Trophoblast cell (in vitro differentiated cells and primary cell): ENCODE results near the gene ZNF512B.
"Not testable (repeated sequence)": the region's sequence is repeated elsewhere in the genome, so short reads cannot be mapped to it uniquely, and the experiment has no call there.

ENCODE experiments used
- DNase-seq, 2 donors: peaks; one replicate each; pipeline ENCODE4 v3.0.0-alpha.2; 2016
- H2AFZ ChIP-seq: 2 replicates; pipeline ENCODE4 v1.6.1; 2013; ENCODE audit warnings: low read length, moderate library complexity, mild to moderate bottlenecking; ENCODE audit not compliant: insufficient read depth, poor library complexity
- H2AK5ac ChIP-seq: 2 replicates; pipeline ENCODE4 v1.6.1; 2013; ENCODE audit warnings: mild to moderate bottlenecking, low read length
- H2BK120ac ChIP-seq: 2 replicates; pipeline ENCODE4 v1.6.1; 2013; ENCODE audit warnings: low read length, mild to moderate bottlenecking, moderate library complexity; ENCODE audit not compliant: insufficient read depth, poor library complexity
- H2BK12ac ChIP-seq: 2 replicates; pipeline ENCODE4 v1.6.1; 2013; ENCODE audit warnings: mild to moderate bottlenecking, low read length, moderate library complexity
- H2BK5ac ChIP-seq: 2 replicates; pipeline ENCODE4 v1.6.1; 2013; ENCODE audit warnings: low read length, low read depth, moderate library complexity, mild to moderate bottlenecking; ENCODE audit not compliant: poor library complexity
- H3K14ac ChIP-seq: 2 replicates; pipeline ENCODE4 v1.6.1; 2013; ENCODE audit warnings: mild to moderate bottlenecking, low read length
- H3K18ac ChIP-seq: 2 replicates; pipeline ENCODE4 v1.6.1; 2013; ENCODE audit warnings: mild to moderate bottlenecking, low read length
- H3K23ac ChIP-seq: 2 replicates; pipeline ENCODE4 v1.6.1; 2013; ENCODE audit warnings: low read length
- H3K27ac ChIP-seq: 2 replicates; pipeline ENCODE4 v1.5.1; 2013; ENCODE audit warnings: low read depth, mild to moderate bottlenecking, inconsistent platforms, low read length, moderate library complexity
- H3K27me3 ChIP-seq: 2 replicates; pipeline ENCODE4 v1.6.1; 2013; ENCODE audit warnings: inconsistent platforms, mild to moderate bottlenecking, low read length, moderate library complexity; ENCODE audit not compliant: insufficient read depth
- H3K36me3 ChIP-seq, 2 experiments: 1 replicate in 1 of 2; 2 replicates in 1 of 2; pipeline ENCODE4 v1.6.1; 2013; ENCODE audit warnings: low read length in 2 of 2, mild to moderate bottlenecking in 2 of 2, moderate library complexity in 1 of 2; ENCODE audit not compliant: insufficient read depth in 2 of 2, control insufficient read depth in 1 of 2
- H3K4ac ChIP-seq: 2 replicates; pipeline ENCODE4 v1.6.1; 2013; ENCODE audit warnings: low read depth, mild to moderate bottlenecking, low read length, moderate library complexity
- H3K4me1 ChIP-seq, 2 experiments: 1 replicate in 1 of 2; 2 replicates in 1 of 2; pipeline ENCODE4 v1.6.1; 2013; ENCODE audit warnings: low read length in 2 of 2, mild to moderate bottlenecking in 2 of 2, moderate library complexity in 1 of 2; ENCODE audit not compliant: insufficient read depth in 2 of 2, control insufficient read depth in 1 of 2
- H3K4me2 ChIP-seq: 2 replicates; pipeline ENCODE4 v1.6.1; 2013; ENCODE audit warnings: inconsistent platforms, mild to moderate bottlenecking, low read length, moderate library complexity
- H3K4me3 ChIP-seq: 2 replicates; pipeline ENCODE4 v1.5.1; 2013; ENCODE audit warnings: mild to moderate bottlenecking, low read depth, low read length, inconsistent platforms
- H3K79me1 ChIP-seq: one replicate; pipeline ENCODE4 v1.6.1; 2013; ENCODE audit warnings: low read length
- H3K79me2 ChIP-seq: 2 replicates; pipeline ENCODE4 v1.6.1; 2013; ENCODE audit warnings: low read length, mild to moderate bottlenecking; ENCODE audit not compliant: control insufficient read depth, insufficient read depth, poor library complexity
- H3K9ac ChIP-seq: 2 replicates; pipeline ENCODE4 v1.6.1; 2013; ENCODE audit warnings: mild to moderate bottlenecking, low read length
- H3K9me3 ChIP-seq: 2 replicates; pipeline ENCODE4 v1.6.1; 2013; ENCODE audit warnings: low read depth, mild to moderate bottlenecking, control low read depth, inconsistent platforms, low read length; ENCODE audit not compliant: insufficient read depth
- H4K12ac ChIP-seq: 2 replicates; pipeline ENCODE4 v1.6.1; 2013; ENCODE audit warnings: low read depth, mild to moderate bottlenecking, low read length, moderate library complexity
- H4K8ac ChIP-seq: 2 replicates; pipeline ENCODE4 v1.6.1; 2013; ENCODE audit warnings: low read depth, mild to moderate bottlenecking, low read length, moderate library complexity
- H4K91ac ChIP-seq: one replicate; pipeline ENCODE4 v1.6.1; 2013; ENCODE audit warnings: low read depth, mild to moderate bottlenecking, low read length, moderate library complexity
- WGBS: extraction: QIAGEN DNeasy Blood & Tissue Kit; methylation state at CpG from one replicate; pipeline ENCODE4 v1.1.7; 2013; ENCODE audit warnings: missing lambda C conversion rate; ENCODE audit not compliant: insufficient read length, insufficient coverage; ENCODE audit errors: extremely low coverage; 5-methylcytosine and 5-hydroxymethylcytosine counted together

ZNF512B gene

DNA sequence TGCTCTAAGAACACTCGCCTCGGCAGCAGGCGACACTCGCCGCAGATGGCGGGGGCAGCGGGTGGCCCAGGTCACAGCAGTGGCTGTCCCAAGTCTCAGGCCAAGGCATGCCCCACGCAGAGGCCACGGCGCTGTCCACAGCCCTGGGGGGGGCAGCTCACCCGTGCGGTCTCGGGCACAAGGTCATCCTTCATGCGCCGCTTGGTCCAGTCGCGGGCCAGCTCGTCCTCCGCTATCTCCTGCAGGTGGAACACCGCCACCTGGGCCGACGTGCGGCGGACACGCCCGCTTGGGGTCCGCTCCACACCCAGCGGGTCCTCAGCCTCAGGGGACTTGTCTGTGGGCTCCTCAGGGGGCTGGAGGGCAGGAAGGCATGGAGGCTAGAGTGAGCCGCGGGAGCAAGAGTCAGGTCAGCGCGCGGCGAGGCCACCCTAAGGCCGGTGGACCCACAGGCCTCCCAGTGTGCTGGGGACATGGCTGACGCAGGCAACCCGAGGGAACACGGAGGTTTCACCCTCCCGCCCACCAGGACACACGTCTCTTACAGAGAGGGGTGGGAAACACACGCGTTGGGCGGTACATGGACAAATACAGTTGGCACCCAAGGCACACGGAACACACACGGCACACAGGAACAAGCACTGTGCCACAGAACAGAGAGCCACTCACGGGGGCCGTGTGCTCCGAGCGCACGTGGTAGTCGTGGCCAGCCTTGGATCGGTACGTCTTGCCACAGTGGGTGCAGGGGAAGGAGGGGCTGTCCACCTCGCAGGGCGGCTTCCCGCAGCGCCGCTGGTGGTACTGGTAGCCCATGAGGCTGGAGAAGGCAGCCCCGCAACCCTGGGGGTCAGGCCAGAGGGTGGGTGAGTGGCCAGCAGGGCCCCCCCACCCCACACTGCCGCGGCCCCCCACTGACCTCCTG lies 7.0 kb downstream of the ZNF512B start:
- WGBS: no CpG with 5 or more reads among the region's 61 CpGs
- peaks cover 64 to 69% of the 10 kb centered on the region in 2 experiments for H3K36me3 ChIP-seq
- no peak overlapping the region for H3K27ac ChIP-seq
- H3K79me2 ChIP-seq: no peaks in the 10 kb centered on the region
- H2AFZ ChIP-seq: no peak overlapping the region
- H4K91ac ChIP-seq: no peak overlapping the region
- H2BK12ac ChIP-seq: no peak overlapping the region
- no peak overlapping the region for H3K18ac ChIP-seq
- peaks cover 43% of the 10 kb centered on the region for H3K9me3 ChIP-seq
- no peak overlapping the region for H3K4me3 ChIP-seq
- no peak overlapping the region for H2BK5ac ChIP-seq
- no peak for DNase-seq
- H3K23ac ChIP-seq: no peak overlapping the region
- no peak overlapping the region for H4K8ac ChIP-seq
- H4K12ac ChIP-seq: no peak overlapping the region
- no peak overlapping the region for H2BK120ac ChIP-seq
- no peak overlapping the region for H3K9ac ChIP-seq
- H3K4me1 ChIP-seq: peaks cover 2 to 4% of the 10 kb centered on the region in 2 experiments
- H3K4ac ChIP-seq: no peak overlapping the region
- H3K4me2 ChIP-seq: no peak overlapping the region
- H2AK5ac ChIP-seq: no peak overlapping the region
- H3K14ac ChIP-seq: no peak overlapping the region
- no peaks in the 10 kb centered on the region for H3K79me1 ChIP-seq
- no peaks in the 10 kb centered on the region for H3K27me3 ChIP-seq

DNA sequence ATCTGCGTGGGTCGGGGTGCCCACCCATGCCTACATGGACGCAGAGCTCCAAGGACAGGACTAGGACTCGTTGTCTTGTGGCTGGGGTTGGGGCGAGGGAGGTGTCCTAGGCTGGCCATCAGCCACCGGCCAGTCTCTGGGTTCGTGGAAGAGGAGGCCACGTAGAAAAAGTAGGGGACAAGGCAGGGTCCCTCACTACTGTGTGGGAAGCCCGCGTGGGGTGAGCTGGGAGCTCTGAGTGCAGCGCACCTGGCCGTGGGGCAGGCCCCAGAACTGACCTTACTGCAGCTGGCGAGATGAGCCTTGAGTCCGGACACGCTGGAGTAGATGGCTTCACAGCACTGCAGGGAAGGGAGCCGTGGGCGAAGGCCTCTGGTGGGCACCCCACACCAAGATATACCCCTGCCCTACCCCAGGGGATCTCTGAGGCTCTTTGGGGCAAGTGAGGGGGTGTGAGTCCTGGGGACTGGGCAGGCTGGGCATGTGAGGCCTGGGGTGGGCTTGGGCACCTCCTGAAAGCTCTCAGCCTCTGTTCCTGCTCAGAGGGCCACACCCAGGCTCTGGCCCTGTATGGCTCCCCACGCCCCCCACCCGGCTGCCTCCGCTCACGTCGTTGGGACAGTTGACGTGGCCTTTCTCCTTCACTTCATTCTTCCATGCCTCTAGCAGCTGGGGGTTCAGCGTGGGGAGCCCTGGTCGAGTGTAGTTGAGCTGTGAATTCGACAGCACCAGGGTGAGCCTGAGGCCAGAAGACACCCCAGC lies 7.9 kb downstream of the ZNF512B start:
- DNase-seq: no peak
- Histone ChIP-seq H2BK5ac (no peak overlapping the region), H2AFZ (no peak overlapping the region), H3K14ac (no peak overlapping the region), H3K23ac (no peak overlapping the region), H3K79me2 (no peaks in the 10 kb centered on the region), H4K8ac (no peak overlapping the region), H3K79me1 (no peaks in the 10 kb centered on the region), H3K9me3 (peaks cover 35% of the 10 kb centered on the region), H2BK12ac (no peak overlapping the region), H3K4me2 (no peak overlapping the region), H4K91ac (no peak overlapping the region), H3K18ac (no peak overlapping the region), H2BK120ac (no peak overlapping the region), H3K4me1 (peaks cover 2 to 10% of the 10 kb centered on the region in 2 experiments), H4K12ac (no peak overlapping the region), H2AK5ac (no peak overlapping the region), H3K4ac (no peak overlapping the region), H3K27me3 (no peaks in the 10 kb centered on the region), H3K4me3 (no peak overlapping the region), H3K27ac (no peak overlapping the region), H3K36me3 (peaks cover 57 to 61% of the 10 kb centered on the region in 2 experiments), H3K9ac (no peak overlapping the region)
- WGBS: no CpG with 5 or more reads among the region's 26 CpGs

DNA sequence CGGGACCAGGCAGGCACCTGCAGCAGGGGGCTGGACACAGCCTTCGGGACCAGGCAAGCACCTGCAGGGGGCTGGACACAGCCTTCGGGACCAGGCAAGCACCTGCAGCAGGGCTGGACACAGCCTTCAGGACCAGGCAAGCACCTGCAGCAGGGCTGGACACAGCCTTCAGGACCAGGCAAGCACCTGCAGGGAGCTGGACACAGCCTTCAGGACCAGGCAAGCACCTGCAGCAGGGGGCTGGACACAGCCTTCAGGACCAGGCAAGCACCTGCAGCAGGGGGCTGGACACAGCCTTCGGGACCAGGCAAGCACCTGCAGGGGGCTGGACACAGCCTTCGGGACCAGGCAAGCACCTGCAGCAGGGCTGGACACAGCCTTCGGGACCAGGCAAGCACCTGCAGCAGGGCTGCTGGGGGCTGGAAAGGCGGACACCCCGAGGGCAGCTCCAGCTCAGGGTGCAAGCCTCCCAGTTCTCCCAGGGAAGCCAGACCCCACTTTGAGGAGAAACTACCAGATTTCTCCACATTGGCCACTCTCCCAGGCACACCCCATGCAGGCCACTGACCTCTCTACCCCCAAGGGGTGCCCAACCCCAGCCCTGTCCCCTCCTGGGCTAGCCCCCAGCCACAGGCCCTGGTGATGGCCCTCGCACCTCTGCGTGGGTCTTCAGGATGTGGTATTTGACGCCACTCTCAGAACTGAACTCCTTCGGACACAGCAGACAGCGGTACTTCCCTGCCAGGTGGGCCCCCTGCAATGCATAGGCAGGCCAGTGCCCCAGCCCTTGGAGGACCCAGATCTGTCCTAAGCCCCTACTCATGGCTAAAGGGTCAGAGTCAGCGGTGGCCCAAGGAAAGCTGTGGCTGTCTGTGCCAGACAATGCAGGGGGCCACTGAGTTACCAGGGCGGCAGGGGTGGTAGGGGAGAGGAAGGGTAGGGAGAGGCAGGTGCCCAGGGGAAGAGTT lies 8.8 kb downstream of the ZNF512B start:
- H4K8ac ChIP-seq, H2AFZ ChIP-seq, H3K27me3 ChIP-seq, H3K79me2 ChIP-seq, H3K4ac ChIP-seq, H3K27ac ChIP-seq, H2BK5ac ChIP-seq, H3K4me2 ChIP-seq, DNase-seq, H3K14ac ChIP-seq, H3K79me1 ChIP-seq, H4K91ac ChIP-seq, H2BK12ac ChIP-seq, H3K4me3 ChIP-seq, H3K9ac ChIP-seq, H4K12ac ChIP-seq, H3K18ac ChIP-seq, H3K23ac ChIP-seq, H2BK120ac ChIP-seq, H2AK5ac ChIP-seq: not testable (repeated sequence)
- Histone ChIP-seq H3K9me3 (peaks cover 26% of the 10 kb centered on the region), H3K4me1 (peaks cover 2 to 10% of the 10 kb centered on the region in 2 experiments), H3K36me3 (peaks cover 48 to 52% of the 10 kb centered on the region in 2 experiments)
- WGBS: no CpG with 5 or more reads among the region's 15 CpGs

DNA sequence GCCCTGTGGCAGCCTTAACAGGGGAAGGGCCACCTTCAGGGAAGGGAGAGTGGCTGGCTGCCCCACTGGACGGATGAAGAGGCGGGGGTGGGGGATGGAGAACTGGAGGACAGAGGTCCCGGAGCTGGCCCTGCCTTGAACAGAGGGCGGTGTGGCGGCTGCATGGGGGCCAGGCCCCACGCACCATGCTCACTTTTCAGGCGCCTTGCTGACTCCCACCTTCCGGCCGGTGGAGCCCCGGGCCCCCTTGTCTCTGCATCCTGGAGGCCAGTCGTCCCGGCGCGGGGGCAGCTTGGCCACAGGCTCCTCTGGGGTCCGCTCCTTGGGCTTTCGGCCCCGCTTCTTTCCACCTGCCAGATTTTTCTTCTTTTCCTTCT lies 10.0 kb downstream of the ZNF512B start:
- no peak overlapping the region for H2AK5ac ChIP-seq
- H3K14ac ChIP-seq: no peak overlapping the region
- no peak overlapping the region for H3K27ac ChIP-seq
- peaks cover 7 to 14% of the 10 kb centered on the region in 2 experiments for H3K4me1 ChIP-seq
- peaks cover 48 to 51% of the 10 kb centered on the region in 2 experiments for H3K36me3 ChIP-seq
- H3K18ac ChIP-seq: no peak overlapping the region
- no peaks in the 10 kb centered on the region for H3K27me3 ChIP-seq
- H4K12ac ChIP-seq: no peak overlapping the region
- no peak overlapping the region for H4K8ac ChIP-seq
- H3K9ac ChIP-seq: no peak overlapping the region
- WGBS: no CpG with 5 or more reads among the region's 17 CpGs
- H3K9me3 ChIP-seq: peaks cover 25% of the 10 kb centered on the region
- H3K4me2 ChIP-seq: no peak overlapping the region
- H3K79me1 ChIP-seq: peaks cover 10% of the 10 kb centered on the region
- no peak overlapping the region for H2BK12ac ChIP-seq
- H3K23ac ChIP-seq: no peak overlapping the region
- no peak overlapping the region for H3K4ac ChIP-seq
- H2BK5ac ChIP-seq: no peak overlapping the region
- H4K91ac ChIP-seq: no peak overlapping the region
- H2AFZ ChIP-seq: no peak overlapping the region
- no peak overlapping the region for H2BK120ac ChIP-seq
- H3K4me3 ChIP-seq: no peak overlapping the region
- no peak for DNase-seq
- H3K79me2 ChIP-seq: peaks cover 12% of the 10 kb centered on the region
